ENCODE data around the gene A2M.

GRCh38 chr12:9112076-9112853, 3.5 kb downstream of the A2M start:
- no peak for TF ChIP-seq CTCF (IDR thresholded peaks at IDR 0.05; ENCODE audit: low read depth, low read length)
- no peak for TF ChIP-seq EZH2phosphoT487 (IDR thresholded peaks at IDR 0.05; ENCODE audit: low read depth)
